IMR-90 (cell line): Measurements from ENCODE around the gene TPSD1. TPM values are rescaled to one million over a fixed set of nuclear protein-coding genes. Genes with fewer than 3 reads are reported as not detected.

Experiments
- ATAC-seq: fragments of 200-7000 bp; cut with Tn5 transposase; 2 replicates; pipeline ENCODE4 v1.9.1; 2020; ENCODE audit warnings: low read depth, mild to moderate bottlenecking, moderate library complexity
- BruUV-seq: library from RNA; stranded (reverse); fragments of 400-500 nt; replicated peaks from 2 replicates; lab custom pipeline; 2021; lab: Mats Ljungman, UMichigan
- CTCF ChIA-PET: fragments of 300-600 bp; formaldehyde crosslinking; extraction: SDS; loops from one replicate; lab custom pipeline; 2021; ENCODE audit warnings: antibody characterized with exemption; lab: Yijun Ruan, JAX
- POLR2A ChIA-PET: fragments of 300-600 bp; sonication (Branson Sonifier 250); formaldehyde crosslinking; loops from one replicate; lab custom pipeline; 2022; ENCODE audit warnings: antibody characterized with exemption; ENCODE audit not compliant: unreplicated experiment; lab: Charles Lee
- DNase-seq: peaks from one replicate; pipeline ENCODE4 v3.0.0; 2013
- H2AFZ ChIP-seq: replicated peaks from 2 replicates; pipeline ENCODE3; 2013; ENCODE audit warnings: low read length, mild to moderate bottlenecking; ENCODE audit not compliant: poor library complexity
- H2AK5ac ChIP-seq: 2 replicates; pipeline ENCODE4 v1.6.1; 2013; ENCODE audit warnings: low read depth, low read length, inconsistent platforms
- H2AK9ac ChIP-seq: replicated peaks from 2 replicates; pipeline ENCODE3; 2013; ENCODE audit warnings: mild to moderate bottlenecking, low read depth, low read length, moderate library complexity; ENCODE audit not compliant: poor library complexity
- H2BK120ac ChIP-seq: 2 replicates; pipeline ENCODE4 v1.6.1; 2013; ENCODE audit warnings: low read depth, low read length, inconsistent platforms
- H2BK15ac ChIP-seq: 3 replicates; pipeline ENCODE4 v1.6.1; 2013; ENCODE audit warnings: low read depth, low read length, inconsistent platforms
- H2BK20ac ChIP-seq: 2 replicates; pipeline ENCODE4 v1.6.1; 2013; ENCODE audit warnings: low read depth, mild to moderate bottlenecking, inconsistent platforms, low read length, moderate library complexity
- H2BK5ac ChIP-seq: 2 replicates; pipeline ENCODE4 v1.6.1; 2013; ENCODE audit warnings: mild to moderate bottlenecking, low read depth, low read length, inconsistent platforms; ENCODE audit not compliant: poor library complexity, severe bottlenecking
- H3K14ac ChIP-seq: replicated peaks from 2 replicates; pipeline ENCODE4 v1.6.1; 2013; ENCODE audit warnings: low read depth, low read length, inconsistent platforms
- H3K18ac ChIP-seq: 2 replicates; pipeline ENCODE4 v1.6.1; 2013; ENCODE audit warnings: low read depth, low read length, control low read depth
- H3K23ac ChIP-seq: 2 replicates; pipeline ENCODE4 v1.6.1; 2013; ENCODE audit warnings: low read depth, low read length, inconsistent platforms
- H3K27ac ChIP-seq: 2 replicates; pipeline ENCODE4 v1.5.1; 2013; ENCODE audit warnings: mild to moderate bottlenecking, control low read depth, low read length; ENCODE audit not compliant: insufficient read depth
- H3K27me3 ChIP-seq: 2 replicates; pipeline ENCODE4 v1.6.1; 2013; ENCODE audit warnings: low read length; ENCODE audit not compliant: control insufficient read depth, insufficient read depth
- H3K36me3 ChIP-seq: 2 replicates; pipeline ENCODE4 v1.6.1; 2013; ENCODE audit warnings: low read length, mixed read lengths; ENCODE audit not compliant: control insufficient read depth, insufficient read depth
- H3K4ac ChIP-seq: 2 replicates; pipeline ENCODE4 v1.6.1; 2013; ENCODE audit warnings: low read depth, low read length, inconsistent platforms
- H3K4me1 ChIP-seq: 2 replicates; pipeline ENCODE4 v1.6.1; 2013; ENCODE audit warnings: low read length, mixed read lengths; ENCODE audit not compliant: control insufficient read depth, insufficient read depth
- H3K4me2 ChIP-seq: 2 replicates; pipeline ENCODE4 v1.6.1; 2013; ENCODE audit warnings: low read depth, mild to moderate bottlenecking, control low read depth, low read length, moderate library complexity
- H3K4me3 ChIP-seq: 2 replicates; pipeline ENCODE4 v1.5.1; 2013; ENCODE audit warnings: low read depth, mild to moderate bottlenecking, control low read depth, low read length, moderate library complexity; ENCODE audit not compliant: insufficient read depth
- H3K56ac ChIP-seq: 2 replicates; pipeline ENCODE4 v1.6.1; 2013; ENCODE audit warnings: low read length, inconsistent platforms; ENCODE audit not compliant: insufficient read depth; ENCODE audit errors: extremely low read depth
- H3K79me1 ChIP-seq, 2 experiments: 2 replicates each; pipeline ENCODE4 v1.6.1; 2013; ENCODE audit warnings: low read length in 2 of 2, inconsistent platforms in 1 of 2, low read depth in 1 of 2
- H3K9ac ChIP-seq: 2 replicates; pipeline ENCODE4 v1.6.1; 2013; ENCODE audit warnings: low read depth, low read length, control low read depth
- H3K9me1 ChIP-seq: 2 replicates; pipeline ENCODE4 v1.6.1; 2013; ENCODE audit warnings: low read length, inconsistent platforms; ENCODE audit not compliant: insufficient read depth
- H3K9me3 ChIP-seq: 2 replicates; pipeline ENCODE4 v1.6.1; 2013; ENCODE audit warnings: low read length; ENCODE audit not compliant: control insufficient read depth, insufficient read depth
- H4K20me1 ChIP-seq: 2 replicates; pipeline ENCODE4 v1.6.1; 2013; ENCODE audit warnings: low read length, inconsistent platforms; ENCODE audit not compliant: insufficient read depth
- H4K5ac ChIP-seq: 2 replicates; pipeline ENCODE4 v1.6.1; 2013; ENCODE audit warnings: mild to moderate bottlenecking, low read depth, low read length, control low read depth
- H4K8ac ChIP-seq, 2 experiments: 2 replicates each; pipeline ENCODE4 v1.6.1; 2013; ENCODE audit warnings: low read depth in 2 of 2, low read length in 2 of 2, control low read depth in 1 of 2, inconsistent platforms in 1 of 2
- H4K91ac ChIP-seq: 2 replicates; pipeline ENCODE4 v1.6.1; 2013; ENCODE audit warnings: low read depth, low read length, inconsistent platforms; ENCODE audit not compliant: insufficient read depth
- MXI1 ChIP-seq: IDR thresholded peaks from 2 replicates; pipeline ENCODE4 v1.6.1; 2012; ENCODE audit warnings: low read depth, mild to moderate bottlenecking, low read length, moderate library complexity, borderline replicate concordance
- WGBS, 2 experiments: methylation state at CpG; one replicate each; pipeline versions ENCODE4 v1.1.5 to v1.1.7; 2013; ENCODE audit warnings: missing lambda C conversion rate in 2 of 2; ENCODE audit not compliant: insufficient read length in 1 of 2; ENCODE audit errors: extremely low coverage in 2 of 2; 5-methylcytosine and 5-hydroxymethylcytosine counted together
- dilution Hi-C: fragments of 300-500 bp; cut with HindIII; formaldehyde crosslinking; loops from one replicate; pipeline ENCODE4 v1.14.3; 2018; ENCODE audit warnings: low sequenced_read_pairs; ENCODE audit not compliant: unreplicated experiment
- in situ Hi-C: fragments of 300-500 bp; cut with MboI; formaldehyde crosslinking; loops from 3 replicates; pipeline ENCODE4 v1.14.3; 2019; ENCODE audit warnings: low sequenced_read_pairs, inconsistent platforms, mixed read lengths
- intact Hi-C: fragments of 100-400 bp; cut with micrococcal nuclease; formaldehyde crosslinking; loops from 2 replicates; pipeline ENCODE4 v1.10.0; 2022
- polyA plus RNA-seq, 3 experiments: library from polyadenylated mRNA; depleted of rRNA; stranded (reverse); fragments of >200 nt; gene quantifications; 2 replicates each; pipeline ENCODE4 v1.2.3, GENCODE V29; 2012; ENCODE audit warnings: low replicate concordance in 1 of 3
- total RNA-seq: library from RNA; depleted of rRNA; stranded (reverse); fragments of >200 nt; gene quantifications from 2 replicates; pipeline ENCODE4 v1.2.3, GENCODE V29; 2012

TPSD1 gene
- total and polyA plus RNA-seq, 2 of the 4 experiments (the other 2 are of a cell fraction), result not detected

DNA sequence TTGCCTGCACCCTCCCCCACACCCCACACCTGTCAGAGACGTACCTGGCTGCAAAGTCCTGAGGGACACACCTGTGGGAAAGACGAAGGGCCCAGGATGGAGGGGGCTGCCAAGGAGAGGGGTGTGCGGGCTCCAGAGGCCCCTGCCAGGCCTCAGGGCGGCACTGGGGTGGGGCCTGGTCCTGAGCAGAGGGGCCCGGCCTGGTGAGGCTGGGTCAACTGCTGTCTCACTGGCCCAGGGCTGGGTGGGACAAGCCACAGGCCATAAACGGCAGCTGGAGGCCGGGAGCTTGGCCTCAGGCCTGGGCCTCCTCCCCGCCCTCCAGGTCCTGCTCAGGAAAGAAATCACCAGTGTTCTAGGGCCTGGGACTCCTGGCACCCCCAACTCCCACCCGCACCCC is 31.3 kb upstream of the TPSD1 start:
- ATAC-seq (no peak), DNase-seq (no peak)
- no peak overlapping the region for H3K18ac ChIP-seq
- H3K27me3 ChIP-seq, result no peaks in the 10 kb centered on the region; the same call in 1 of the 2 replicates
- dilution Hi-C loops, result no loop called here
- no peaks in the 10 kb centered on the region for H3K79me1 ChIP-seq
- no peak overlapping the region for H3K14ac ChIP-seq
- H3K27ac ChIP-seq, result no peak overlapping the region
- ChIA-PET CTCF (no interaction called here), POLR2A (no interaction called here)
- BruUV-seq, result no TSS peak
- H3K4me2 ChIP-seq, result no peak overlapping the region
- H2AK5ac ChIP-seq, result no peak overlapping the region
- H2BK20ac ChIP-seq, result no peak overlapping the region
- H3K4me3 ChIP-seq, result no peak overlapping the region
- H2AK9ac ChIP-seq, result no peak overlapping the region
- H3K9me3 ChIP-seq, result no peaks in the 10 kb centered on the region
- in situ Hi-C loops, result loop anchor here (25.0 kb wide), 1 partner anchor 412 kb away; the partner anchor contains the start of gene GNG13
- no peak overlapping the region for H2BK15ac ChIP-seq
- no peak overlapping the region for H4K5ac ChIP-seq
- no peak overlapping the region for H2AFZ ChIP-seq
- H3K23ac ChIP-seq, result no peak overlapping the region
- no peak overlapping the region for H3K4ac ChIP-seq
- no peaks in the 10 kb centered on the region for H3K36me3 ChIP-seq
- no peaks in the 10 kb centered on the region for H4K20me1 ChIP-seq
- H2BK120ac ChIP-seq, result no peak overlapping the region
- TF ChIP-seq MXI1, result no peak
- no peaks in the 10 kb centered on the region for H3K9me1 ChIP-seq
- intact Hi-C loops, result no loop called here
- H4K8ac ChIP-seq, result no peak overlapping the region
- 72% methylated on average over 3 of the region's 9 CpGs; no CpG with 5 or more reads in 1 of the 2 experiments for WGBS, 2 experiments
- H2BK5ac ChIP-seq, result no peak overlapping the region
- no peak overlapping the region for H4K91ac ChIP-seq
- H3K9ac ChIP-seq, result no peak overlapping the region
- H3K4me1 ChIP-seq, result no peaks in the 10 kb centered on the region
- H3K56ac ChIP-seq, result no peak overlapping the region
